Activated CD8-positive, alpha-beta T cell treated with anti-CD3 and anti-CD28 coated beads for 36 hours (primary cell): ENCODE data around the gene SNX20. TPM values are rescaled to one million over a fixed set of nuclear protein-coding genes. Genes with fewer than 3 reads are reported as not detected.

Source experiments
- ATAC-seq: fragments of 200-7000 bp; cut with Tn5 transposase; one replicate; pipeline ENCODE4 v1.10.0; 2021; ENCODE audit warnings: mild to moderate bottlenecking, moderate library complexity
- CTCF ChIA-PET: fragments of 350-600 bp; sonication (Branson Sonifier 250); formaldehyde crosslinking; loops from one replicate; lab custom pipeline; 2021; ENCODE audit warnings: antibody characterized with exemption; lab: Charles Lee
- POLR2A ChIA-PET: fragments of 350-600 bp; sonication (Branson Sonifier 250); formaldehyde crosslinking; loops from one replicate; lab custom pipeline; 2021; ENCODE audit warnings: antibody characterized with exemption; lab: Charles Lee
- DNase-seq: peaks from one replicate; pipeline ENCODE4 v3.0.0-alpha.2; 2020
- H3K27ac Mint-ChIP-seq: one replicate; pipeline ENCODE4 v1.8.0; 2021; ENCODE audit warnings: mild to moderate bottlenecking, mixed read lengths
- H3K27me3 Mint-ChIP-seq: one replicate; pipeline ENCODE4 v1.8.0; 2021; ENCODE audit warnings: mixed read lengths
- H3K36me3 Mint-ChIP-seq: one replicate; pipeline ENCODE4 v1.8.0; 2021; ENCODE audit warnings: low read depth, mixed read lengths
- H3K4me1 Mint-ChIP-seq: one replicate; pipeline ENCODE4 v1.8.0; 2021; ENCODE audit warnings: low read depth, mixed read lengths
- H3K4me3 Mint-ChIP-seq: one replicate; pipeline ENCODE4 v1.8.0; 2021; ENCODE audit warnings: mild to moderate bottlenecking, moderate library complexity, mixed read lengths
- H3K9me3 Mint-ChIP-seq: one replicate; pipeline ENCODE4 v1.8.0; 2021; ENCODE audit warnings: mixed read lengths
- intact Hi-C: fragments of 100-400 bp; cut with micrococcal nuclease; formaldehyde crosslinking; loops from one replicate; pipeline ENCODE4 v1.10.0; 2022
- total RNA-seq, 2 experiments: library from RNA; stranded (reverse); gene quantifications; one replicate each; pipeline ENCODE4 v1.2.3, GENCODE V29; 2021
- TF ChIP-seq, protein P1 (sequence below): fragments of 200-600 bp; IDR thresholded peaks from one replicate; pipeline ENCODE4 v1.8.0; 2022; ENCODE audit warnings: antibody characterized with exemption, mild to moderate bottlenecking

SNX20 gene
- total RNA-seq, 2 experiments from 2014 or later = 24.6 to 25.0 TPM

DNA sequence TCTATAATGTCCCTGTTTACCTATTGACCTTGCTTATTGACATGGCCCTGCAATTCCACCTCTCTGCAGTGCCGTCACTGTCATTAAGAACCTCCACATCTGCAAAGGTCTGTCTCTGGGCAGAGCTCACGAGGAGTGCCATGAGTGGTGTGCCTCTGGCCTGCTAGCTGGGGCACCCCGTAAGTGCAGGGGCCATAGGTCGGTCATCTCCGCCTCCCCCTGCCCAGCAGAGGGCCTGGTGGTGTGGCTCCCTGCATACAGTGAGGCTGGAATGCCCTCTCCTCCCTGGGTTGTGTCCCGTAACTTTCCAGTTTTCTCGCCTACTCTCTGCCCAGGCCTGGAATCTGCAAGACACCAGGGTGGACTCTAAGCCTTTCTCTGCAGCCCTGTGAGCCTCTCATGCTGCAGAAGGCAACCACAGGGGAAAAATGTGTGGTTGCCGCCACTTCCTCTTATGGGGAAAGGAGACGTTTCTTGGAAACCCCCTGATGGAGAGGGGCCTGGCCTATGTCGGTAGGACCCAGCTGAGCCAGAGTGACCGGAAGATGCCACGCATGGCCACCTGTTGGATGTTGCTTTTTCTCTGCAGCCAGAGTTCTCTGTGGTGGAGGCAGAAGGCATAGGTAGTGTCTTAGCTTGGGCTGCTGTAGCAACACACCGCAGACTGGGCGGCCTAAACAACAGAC lies 2.7 kb upstream of the SNX20 start:
- DNase-seq (peak; percentile 78), ATAC-seq (peak; percentile 21)
- ChIA-PET POLR2A (interaction anchor here (1.0 to 4.4 kb wide), 4 partner anchors 13 to 73 kb away, joined by 3 to 19 read pairs (median 8); no protein-coding TSS in a partner anchor), CTCF (interaction anchor here (1.2 to 9.7 kb wide), 4 partner anchors 12 to 61 kb away, joined by 3 to 168 read pairs (median 8); no protein-coding TSS in a partner anchor)
- H3K27me3 Mint-ChIP-seq = no peaks in the 10 kb centered on the region
- TF ChIP-seq, protein P1, sequence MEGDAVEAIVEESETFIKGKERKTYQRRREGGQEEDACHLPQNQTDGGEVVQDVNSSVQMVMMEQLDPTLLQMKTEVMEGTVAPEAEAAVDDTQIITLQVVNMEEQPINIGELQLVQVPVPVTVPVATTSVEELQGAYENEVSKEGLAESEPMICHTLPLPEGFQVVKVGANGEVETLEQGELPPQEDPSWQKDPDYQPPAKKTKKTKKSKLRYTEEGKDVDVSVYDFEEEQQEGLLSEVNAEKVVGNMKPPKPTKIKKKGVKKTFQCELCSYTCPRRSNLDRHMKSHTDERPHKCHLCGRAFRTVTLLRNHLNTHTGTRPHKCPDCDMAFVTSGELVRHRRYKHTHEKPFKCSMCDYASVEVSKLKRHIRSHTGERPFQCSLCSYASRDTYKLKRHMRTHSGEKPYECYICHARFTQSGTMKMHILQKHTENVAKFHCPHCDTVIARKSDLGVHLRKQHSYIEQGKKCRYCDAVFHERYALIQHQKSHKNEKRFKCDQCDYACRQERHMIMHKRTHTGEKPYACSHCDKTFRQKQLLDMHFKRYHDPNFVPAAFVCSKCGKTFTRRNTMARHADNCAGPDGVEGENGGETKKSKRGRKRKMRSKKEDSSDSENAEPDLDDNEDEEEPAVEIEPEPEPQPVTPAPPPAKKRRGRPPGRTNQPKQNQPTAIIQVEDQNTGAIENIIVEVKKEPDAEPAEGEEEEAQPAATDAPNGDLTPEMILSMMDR = no peak
- peaks cover 58% of the 10 kb centered on the region for H3K4me1 Mint-ChIP-seq
- H3K9me3 Mint-ChIP-seq = no peaks in the 10 kb centered on the region
- H3K36me3 Mint-ChIP-seq = peaks cover 7% of the 10 kb centered on the region
- H3K27ac Mint-ChIP-seq = peak overlapping the region; percentile 81
- intact Hi-C loops = loop anchor here (5.0 kb wide), 1 partner anchor 63 kb away; no protein-coding TSS in a partner anchor
- H3K4me3 Mint-ChIP-seq = peak overlapping the region; percentile 19

DNA sequence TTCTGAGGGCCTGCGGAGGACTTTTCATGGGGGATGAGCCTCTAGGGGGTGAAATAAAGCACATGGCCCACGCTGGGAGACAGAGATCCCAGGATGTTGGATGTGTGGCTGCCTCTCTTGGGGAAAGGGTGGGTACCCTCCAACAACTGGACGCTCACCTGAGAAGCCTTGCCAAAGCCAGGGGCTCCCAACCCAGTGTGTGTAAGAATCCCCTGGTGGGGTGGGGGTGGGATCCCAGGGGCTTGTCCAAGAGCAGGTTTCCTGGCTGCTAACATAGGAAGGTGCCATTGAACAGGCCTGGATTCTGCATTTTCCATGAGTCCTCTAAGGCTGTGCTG lies 587 bp downstream of the SNX20 start:
- intact Hi-C loops = loop anchor here (5.0 kb wide), 1 partner anchor 67 kb away; no protein-coding TSS in a partner anchor
- ATAC-seq (no peak), DNase-seq (no peak)
- H3K27me3 Mint-ChIP-seq = no peaks in the 10 kb centered on the region
- ChIA-PET CTCF (interaction anchor here (1.1 to 9.7 kb wide), 7 partner anchors 9 to 126 kb away, joined by 3 to 168 read pairs (median 17); partner anchors contain the start of gene CYLD), POLR2A (interaction anchor here (1.3 to 5.1 kb wide), 5 partner anchors 12 to 64 kb away, joined by 3 to 59 read pairs (median 7); no protein-coding TSS in a partner anchor)
- peaks cover 39% of the 10 kb centered on the region for H3K36me3 Mint-ChIP-seq
- H3K27ac Mint-ChIP-seq = peak overlapping the region; percentile 93
- H3K4me1 Mint-ChIP-seq = peaks cover 75% of the 10 kb centered on the region
- H3K4me3 Mint-ChIP-seq = peak overlapping the region; percentile 78
- H3K9me3 Mint-ChIP-seq = no peaks in the 10 kb centered on the region
- TF ChIP-seq, protein P1 = no peak

DNA sequence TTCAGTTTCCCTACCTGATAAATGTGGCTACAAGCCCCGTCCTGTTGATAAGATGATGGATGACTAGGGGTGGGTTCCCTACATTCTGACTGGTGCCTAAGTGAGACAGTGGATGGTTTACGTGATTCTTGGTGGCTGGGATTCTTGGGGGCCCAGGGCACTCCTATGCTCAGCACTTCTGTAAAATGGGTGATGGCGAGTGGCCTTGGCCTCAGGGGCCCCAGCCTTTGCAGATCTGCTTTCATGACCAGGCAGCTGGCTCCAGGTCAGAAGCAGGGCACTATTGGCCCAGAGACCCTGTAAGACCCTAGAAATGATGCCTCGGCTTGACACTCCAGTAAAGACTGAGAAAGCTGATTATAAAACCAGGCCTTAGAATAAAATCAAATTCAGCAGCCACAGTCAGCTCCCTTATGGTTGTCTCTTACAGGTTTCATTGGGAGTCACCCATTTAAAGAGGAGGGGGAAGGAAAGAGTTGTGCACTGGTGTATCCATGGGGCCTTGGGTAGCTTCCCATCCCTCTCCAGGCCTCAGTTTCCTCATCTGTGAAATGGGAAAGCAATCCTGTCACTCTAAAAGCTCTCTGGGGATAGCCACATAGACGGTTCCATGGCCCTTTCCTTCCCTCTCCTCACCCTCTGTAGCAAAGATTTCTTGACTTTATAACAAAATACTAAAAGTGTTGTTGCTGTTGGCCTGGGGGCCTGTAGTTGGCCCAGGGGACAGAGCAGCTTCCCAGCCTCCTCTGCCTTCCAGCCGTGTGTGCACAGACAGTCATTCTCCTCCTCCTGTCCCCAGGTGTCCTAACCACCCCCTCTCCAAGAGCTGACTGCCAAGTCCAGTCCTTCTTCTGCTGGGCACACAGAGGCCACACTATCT lies 1.2 kb downstream of the SNX20 start:
- peaks cover 69% of the 10 kb centered on the region for H3K4me1 Mint-ChIP-seq
- ATAC-seq (no peak), DNase-seq (no peak)
- H3K36me3 Mint-ChIP-seq = peaks cover 43% of the 10 kb centered on the region
- no peaks in the 10 kb centered on the region for H3K27me3 Mint-ChIP-seq
- TF ChIP-seq, protein P1 = no peak
- H3K27ac Mint-ChIP-seq = peak overlapping the region; percentile 93
- no peaks in the 10 kb centered on the region for H3K9me3 Mint-ChIP-seq
- intact Hi-C loops = loop anchor here (5.0 kb wide), 1 partner anchor 67 kb away; no protein-coding TSS in a partner anchor
- POLR2A ChIA-PET = interaction anchor here (0.6 to 5.1 kb wide), 4 partner anchors 11 to 65 kb away, joined by 3 to 59 read pairs (median 12); no protein-coding TSS in a partner anchor
- peak overlapping the region; percentile 78 for H3K4me3 Mint-ChIP-seq
- CTCF ChIA-PET = interaction anchor here (1.1 to 9.7 kb wide), 7 partner anchors 8 to 127 kb away, joined by 3 to 168 read pairs (median 17); partner anchors contain the start of gene CYLD

GRCh38 chr16:50679266-50679665 lies 1.8 kb downstream of the SNX20 start:
- Mint-ChIP-seq H3K9me3 (no peaks in the 10 kb centered on the region), H3K36me3 (peaks cover 50% of the 10 kb centered on the region), H3K4me3 (peak overlapping the region; percentile 78), H3K27me3 (no peaks in the 10 kb centered on the region), H3K27ac (peak overlapping the region; percentile 93), H3K4me1 (peaks cover 62% of the 10 kb centered on the region)
- no peak for ATAC-seq
- CTCF ChIA-PET = interaction anchor here (0.7 to 17.8 kb wide), 7 partner anchors 8 to 127 kb away, joined by 3 to 340 read pairs (median 25); no protein-coding TSS in a partner anchor
- DNase-seq = no peak
- POLR2A ChIA-PET = interaction anchor here (0.5 to 5.1 kb wide), 3 partner anchors 11 to 28 kb away, joined by 3 to 59 read pairs (median 3); no protein-coding TSS in a partner anchor
- intact Hi-C loops = no loop called here
- TF ChIP-seq, protein P1 = no peak
